Ectodermal cell (in vitro differentiated cells): ENCODE data around the gene CSKMT.

Experiments
- H3K27ac ChIP-seq: 2 replicates; pipeline ENCODE4 v1.7.0; 2013; ENCODE audit warnings: mild to moderate bottlenecking, low read depth, low read length; ENCODE audit not compliant: insufficient read depth, poor library complexity, severe bottlenecking
- H3K27me3 ChIP-seq: 2 replicates; pipeline ENCODE4 v1.7.0; 2013; ENCODE audit warnings: mild to moderate bottlenecking, low read length; ENCODE audit not compliant: insufficient read depth, control insufficient read depth, poor library complexity, severe bottlenecking
- H3K36me3 ChIP-seq: one replicate; pipeline ENCODE4 v1.7.0; 2013; ENCODE audit warnings: low read length; ENCODE audit not compliant: control insufficient read depth, insufficient read depth
- H3K4me1 ChIP-seq: one replicate; pipeline ENCODE4 v1.7.0; 2013; ENCODE audit warnings: low read length; ENCODE audit not compliant: control insufficient read depth, insufficient read depth
- H3K4me3 ChIP-seq: 2 replicates; pipeline ENCODE4 v1.7.0; 2013; ENCODE audit warnings: low read depth, low read length, control low read depth; ENCODE audit not compliant: insufficient read depth
- H3K9me3 ChIP-seq: 2 replicates; pipeline ENCODE4 v1.7.0; 2013; ENCODE audit warnings: mild to moderate bottlenecking, low read length, moderate library complexity; ENCODE audit not compliant: control insufficient read depth
- WGBS, 2 experiments: methylation state at CpG; one replicate each; pipeline ENCODE4 v1.1.7; 2013; ENCODE audit warnings: missing lambda C conversion rate in 2 of 2; 5-methylcytosine and 5-hydroxymethylcytosine counted together

CSKMT gene

DNA sequence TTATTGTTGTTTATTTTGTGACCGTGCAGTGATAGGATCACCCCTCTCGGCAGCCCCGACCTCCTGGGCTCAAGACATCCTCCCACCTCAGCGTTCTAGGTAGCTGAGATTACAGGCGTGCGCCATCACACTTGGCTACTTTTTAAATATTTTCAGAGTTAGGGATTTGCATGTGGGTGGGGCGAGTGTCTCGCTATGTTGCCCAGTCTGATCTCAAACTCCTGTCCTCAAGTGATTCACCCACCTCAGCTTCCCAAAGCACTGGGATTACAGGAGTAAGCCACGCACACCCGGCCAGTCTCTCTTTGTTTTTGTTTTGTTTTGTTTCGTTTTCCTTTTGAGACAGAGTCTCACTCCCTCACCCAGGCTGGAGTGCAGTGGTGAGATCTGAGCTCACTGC lies 10.8 kb upstream of the CSKMT start:
- Histone ChIP-seq H3K4me3 (no peak overlapping the region), H3K27ac (no peak overlapping the region), H3K36me3 (peaks cover 6% of the 10 kb centered on the region), H3K27me3 (no peaks in the 10 kb centered on the region), H3K9me3 (no peaks in the 10 kb centered on the region), H3K4me1 (no peaks in the 10 kb centered on the region)
- WGBS, 2 experiments, result 94% methylated on average over 11 of the region's 11 CpGs

DNA sequence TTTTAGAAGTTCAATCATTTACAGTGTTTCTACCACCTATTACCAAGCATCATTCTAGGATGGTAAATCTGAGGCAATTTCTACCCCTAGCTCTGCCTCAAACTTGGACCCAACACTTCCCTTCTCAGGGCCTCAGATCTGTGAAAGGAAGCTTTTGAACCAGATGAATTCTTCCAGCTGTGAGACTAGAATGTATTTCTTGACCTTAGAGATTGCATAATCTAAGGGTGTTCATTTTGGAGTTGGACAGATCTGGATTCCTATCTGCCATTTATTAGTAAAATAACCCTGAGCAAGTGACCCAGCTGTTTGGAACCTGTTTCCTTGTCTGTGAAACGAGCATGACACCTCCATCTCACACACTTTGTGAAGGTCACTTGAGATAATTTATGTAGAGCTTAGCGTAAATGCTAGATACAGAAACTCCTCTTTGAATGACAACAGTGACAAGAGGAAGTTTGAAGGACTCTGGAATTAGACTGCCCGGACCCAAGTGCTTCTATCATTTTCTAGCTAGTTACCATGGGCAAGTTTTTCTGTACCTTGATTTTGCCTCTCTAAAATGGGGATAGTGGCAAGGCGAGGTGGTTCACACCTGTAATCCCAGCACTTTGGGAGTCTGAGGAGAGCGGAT lies 8.2 kb upstream of the CSKMT start:
- Histone ChIP-seq H3K9me3 (no peaks in the 10 kb centered on the region), H3K27ac (no peak overlapping the region), H3K36me3 (no peaks in the 10 kb centered on the region), H3K4me1 (no peaks in the 10 kb centered on the region), H3K4me3 (no peak overlapping the region), H3K27me3 (no peaks in the 10 kb centered on the region)
- 72 to 79% methylated on average over 5 of the region's 5 CpGs for WGBS, 2 experiments

DNA sequence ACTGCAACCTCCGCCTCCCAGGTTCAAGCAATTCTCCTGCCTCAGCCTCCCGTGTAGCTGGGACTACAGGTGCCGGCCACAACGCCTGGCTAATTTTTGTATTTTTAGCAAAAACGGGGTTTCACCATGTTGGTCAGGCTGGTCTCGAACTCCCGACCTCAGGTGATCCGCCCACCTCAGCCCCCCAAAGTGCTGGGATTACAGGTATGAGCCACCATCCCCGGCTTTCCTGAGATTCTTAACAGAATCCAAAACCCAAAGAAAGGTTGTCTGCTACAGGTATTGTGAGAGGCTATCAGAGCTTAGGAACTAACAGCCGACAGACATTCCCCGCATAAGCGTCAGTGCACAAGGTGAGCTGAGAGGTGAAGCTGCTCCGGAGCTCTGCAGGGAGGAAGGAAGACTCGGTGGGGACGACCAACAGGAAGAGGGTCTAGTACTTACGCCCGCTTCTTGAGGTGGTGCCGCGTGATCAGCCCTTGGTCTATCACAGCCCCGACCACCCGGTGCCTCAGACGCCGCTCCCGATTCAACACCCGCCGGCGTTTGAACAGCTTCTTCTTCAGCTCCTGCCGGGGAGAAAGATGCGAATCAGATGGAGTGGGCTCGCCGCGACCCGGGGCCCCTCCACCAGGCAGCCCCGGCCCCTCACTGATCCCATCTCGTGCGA lies 572 bp upstream of the CSKMT start:
- peaks cover 14% of the 10 kb centered on the region for H3K4me1 ChIP-seq
- H3K9me3 ChIP-seq, result no peaks in the 10 kb centered on the region
- 3% methylated on average over 36 of the region's 36 CpGs for WGBS, 2 experiments
- peak overlapping the region; percentile 90 for H3K27ac ChIP-seq
- no peaks in the 10 kb centered on the region for H3K27me3 ChIP-seq
- H3K4me3 ChIP-seq, result peak overlapping the region; percentile 97
- H3K36me3 ChIP-seq, result peaks cover 8% of the 10 kb centered on the region

DNA sequence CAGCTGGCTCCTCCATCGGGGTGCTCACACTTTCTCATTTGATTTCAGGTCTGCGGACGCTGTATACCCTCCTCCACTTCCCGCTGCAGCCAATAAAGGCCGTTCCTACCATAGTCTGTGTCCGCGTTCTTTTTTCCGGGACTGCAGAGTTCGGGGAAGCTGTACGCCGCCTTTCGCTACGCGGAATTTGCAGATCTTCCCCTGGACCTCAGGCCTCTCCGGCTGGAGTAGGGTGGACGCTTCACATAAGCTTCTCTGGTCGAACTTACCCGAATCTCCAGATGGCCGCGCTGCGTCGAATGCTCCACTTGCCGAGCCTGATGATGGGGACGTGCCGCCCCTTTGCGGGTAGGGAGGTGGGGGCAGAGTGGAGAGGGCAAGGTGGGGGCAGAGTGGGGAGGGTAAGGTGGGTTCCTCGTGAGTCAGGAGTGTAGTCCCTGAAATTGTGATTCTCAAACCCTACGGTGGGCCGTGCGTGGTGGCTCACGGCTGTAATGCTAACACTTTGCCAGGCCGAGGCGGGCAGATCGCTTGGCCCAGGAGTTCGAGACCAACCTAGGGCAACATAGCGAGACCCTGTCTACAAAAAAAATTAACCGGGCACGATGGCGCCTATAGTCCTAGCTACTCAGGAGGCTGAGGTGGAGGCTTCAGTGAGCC lies 617 bp downstream of the CSKMT start:
- Histone ChIP-seq H3K9me3 (no peaks in the 10 kb centered on the region), H3K27me3 (no peaks in the 10 kb centered on the region), H3K4me1 (peaks cover 14% of the 10 kb centered on the region), H3K36me3 (peaks cover 8% of the 10 kb centered on the region), H3K4me3 (peak overlapping the region; percentile 97), H3K27ac (peak overlapping the region; percentile 80)
- WGBS, 2 experiments, result 3 to 4% methylated on average over 39 of the region's 39 CpGs

- Histone ChIP-seq H3K4me3 (peak overlapping the region; percentile 97), H3K4me1 (peaks cover 14% of the 10 kb centered on the region), H3K27ac (no peak overlapping the region), H3K9me3 (no peaks in the 10 kb centered on the region), H3K27me3 (no peaks in the 10 kb centered on the region), H3K36me3 (peaks cover 8% of the 10 kb centered on the region)
- WGBS, 2 experiments, result 62 to 63% methylated on average over 16 of the region's 16 CpGs
These were observed 1.3 kb downstream of the CSKMT start for GRCh38 chr11:62666259-62666926.

DNA sequence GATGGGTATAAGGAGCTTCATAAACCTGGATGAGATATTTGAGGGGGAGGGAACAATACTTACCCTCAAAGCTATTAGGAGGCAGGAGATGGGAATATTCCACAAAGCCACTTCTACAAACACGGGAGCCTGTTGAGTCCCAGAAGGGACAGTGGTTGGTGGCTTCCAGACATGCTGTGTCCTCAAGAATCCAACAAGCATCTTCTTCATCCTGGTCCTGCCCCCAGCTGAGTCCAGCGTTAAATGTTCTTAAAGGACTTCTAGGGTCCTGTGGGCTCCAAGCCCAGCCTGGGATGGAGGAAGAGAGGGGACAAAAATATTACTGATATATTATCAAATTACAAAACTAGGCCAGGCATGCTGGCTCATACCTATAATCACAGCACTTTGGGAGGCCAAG lies 2.3 kb downstream of the CSKMT start:
- Histone ChIP-seq H3K4me3 (no peak overlapping the region), H3K27ac (no peak overlapping the region), H3K4me1 (peaks cover 14% of the 10 kb centered on the region), H3K27me3 (no peaks in the 10 kb centered on the region), H3K36me3 (peaks cover 8% of the 10 kb centered on the region), H3K9me3 (no peaks in the 10 kb centered on the region)
- 87 to 98% methylated on average over 2 of the region's 2 CpGs for whole genome bisulfite sequencing, 2 experiments

DNA sequence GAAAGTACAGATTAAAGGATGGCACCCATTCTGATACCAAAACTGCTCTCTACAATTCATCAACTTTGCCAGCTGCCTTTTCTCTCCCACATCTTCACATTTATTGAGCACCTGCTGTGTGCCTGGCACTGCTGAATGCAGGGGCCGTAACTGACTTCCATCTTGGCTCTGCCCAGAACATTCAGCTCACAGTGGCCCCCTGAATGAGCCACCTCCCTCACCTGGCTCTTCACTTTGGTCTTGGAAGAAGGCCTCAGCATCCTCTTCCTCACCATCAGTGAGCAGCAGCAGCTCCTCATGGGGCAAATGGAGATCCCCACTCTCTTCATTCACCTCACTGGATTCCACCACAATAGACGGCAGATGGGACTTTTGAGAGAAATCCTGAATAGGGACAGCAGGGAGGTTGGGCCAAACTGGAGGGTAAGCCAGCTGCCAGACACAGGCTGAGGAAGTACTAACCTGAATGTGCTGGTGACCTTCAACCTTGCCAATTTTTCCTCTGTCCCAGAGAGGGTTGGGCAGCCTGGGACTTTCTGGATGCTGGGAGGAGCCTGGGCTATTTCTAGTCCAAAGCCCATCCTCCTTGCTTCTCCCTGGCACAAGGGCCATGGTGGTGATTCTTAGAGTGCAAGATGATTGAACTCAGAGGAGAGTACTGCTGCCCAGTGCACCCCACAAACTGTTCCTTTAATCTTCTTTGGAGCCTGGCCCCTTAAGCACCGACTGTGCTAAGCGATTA lies 4.5 kb downstream of the CSKMT start:
- Histone ChIP-seq H3K36me3 (peaks cover 10% of the 10 kb centered on the region), H3K4me1 (peaks cover 14% of the 10 kb centered on the region), H3K27me3 (no peaks in the 10 kb centered on the region), H3K27ac (no peak overlapping the region), H3K4me3 (no peak overlapping the region), H3K9me3 (no peaks in the 10 kb centered on the region)
- WGBS, 2 experiments, result 80 to 88% methylated on average over 4 of the region's 4 CpGs

GRCh38 chr11:62671236-62671607 lies 6.1 kb downstream of the CSKMT start:
- peak overlapping the region; percentile 75 for H3K27ac ChIP-seq
- peaks cover 12% of the 10 kb centered on the region for H3K4me1 ChIP-seq
- no peaks in the 10 kb centered on the region for H3K27me3 ChIP-seq
- peaks cover 11% of the 10 kb centered on the region for H3K36me3 ChIP-seq
- WGBS, 2 experiments, result 3 to 4% methylated on average over 17 of the region's 17 CpGs
- H3K9me3 ChIP-seq, result no peaks in the 10 kb centered on the region
- peak overlapping the region; percentile 88 for H3K4me3 ChIP-seq

- peaks cover 8% of the 10 kb centered on the region for H3K36me3 ChIP-seq
- no peaks in the 10 kb centered on the region for H3K27me3 ChIP-seq
- peaks cover 7% of the 10 kb centered on the region for H3K4me1 ChIP-seq
- peak within 1 kb of the TSS; percentile 88 for H3K4me3 ChIP-seq
- no peaks in the 10 kb centered on the region for H3K9me3 ChIP-seq
- peak within 1 kb of the TSS; percentile 75 for H3K27ac ChIP-seq
- 1% methylated on average over 59 of the region's 59 CpGs for WGBS, 2 experiments
These were observed 6.7 kb downstream of the CSKMT start, which contains the start of the genes LBHD1 and UQCC3 for GRCh38 chr11:62671608-62672389. LBHD1 (minus strand) TSS chr11:62672267; CDS start chr11:62670031, 2,236 bp downstream. UQCC3 (plus strand) TSS chr11:62671673; CDS start chr11:62671746, 73 bp downstream.
